ENCODE measurements around the gene IFITM1.
A peak's percentile ranks its signal among the peaks of the same experiment; 100 is the strongest.

GRCh38 chr11:313787-314553 is at the start of gene IFITM1:
- TF ChIP-seq ATF3 (CRISPR knock-in tag; conservative IDR thresholded peaks at IDR 0.05) (no peak), ZNF416 (CRISPR knock-in tag; IDR thresholded peaks at IDR 0.05) (no peak), ZNF138 (CRISPR knock-in tag; conservative IDR thresholded peaks at IDR 0.05) (no peak), ZNF263 (CRISPR knock-in tag; IDR thresholded peaks at IDR 0.05; ENCODE audit: low read depth) (no peak)
- TF ChIP-seq, protein P1, sequence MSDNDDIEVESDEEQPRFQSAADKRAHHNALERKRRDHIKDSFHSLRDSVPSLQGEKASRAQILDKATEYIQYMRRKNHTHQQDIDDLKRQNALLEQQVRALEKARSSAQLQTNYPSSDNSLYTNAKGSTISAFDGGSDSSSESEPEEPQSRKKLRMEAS (CRISPR knock-in tag; IDR thresholded peaks at IDR 0.05) = peak; percentile 33; the same call in 1 of the 2 replicates
